NCI-H460 (cell line): ENCODE measurements around the gene SLC43A1. TPM values are rescaled to one million over a fixed set of nuclear protein-coding genes. Genes with fewer than 3 reads are reported as not detected.

ENCODE experiments used
- DNase-seq: peaks from one replicate; pipeline ENCODE4 v3.0.0-alpha.2; 2016; ENCODE audit warnings: low read depth; ENCODE audit errors: extremely low read depth
- total RNA-seq: library from RNA; depleted of rRNA; stranded (reverse); fragments of >200 nt; shearing (Covaris generic); gene quantifications from 2 replicates; pipeline ENCODE4 v1.2.3, GENCODE V29; 2014

The SLC43A1 gene
- total RNA-seq, 1 experiment from 2014 or later = 5.1 TPM

DNA sequence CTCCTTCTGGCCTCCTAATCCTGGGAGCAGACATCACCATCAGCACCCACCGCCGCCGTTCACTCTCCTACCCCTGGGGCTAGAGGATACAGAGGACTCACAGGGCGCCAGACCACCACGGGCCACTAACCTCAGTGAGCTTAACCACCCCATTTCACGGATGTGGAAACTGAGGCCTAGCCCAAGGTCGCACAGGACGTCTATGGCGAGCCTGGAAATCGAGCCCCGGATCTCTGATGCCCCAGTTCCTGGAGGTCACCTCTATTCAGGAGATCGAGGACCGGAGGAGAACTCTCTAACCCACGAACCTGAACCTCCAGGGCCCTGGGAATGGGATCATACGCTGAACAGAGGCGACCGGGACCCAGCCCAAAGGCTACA is 14.7 kb upstream of the SLC43A1 start:
- no peak for DNase-seq

DNA sequence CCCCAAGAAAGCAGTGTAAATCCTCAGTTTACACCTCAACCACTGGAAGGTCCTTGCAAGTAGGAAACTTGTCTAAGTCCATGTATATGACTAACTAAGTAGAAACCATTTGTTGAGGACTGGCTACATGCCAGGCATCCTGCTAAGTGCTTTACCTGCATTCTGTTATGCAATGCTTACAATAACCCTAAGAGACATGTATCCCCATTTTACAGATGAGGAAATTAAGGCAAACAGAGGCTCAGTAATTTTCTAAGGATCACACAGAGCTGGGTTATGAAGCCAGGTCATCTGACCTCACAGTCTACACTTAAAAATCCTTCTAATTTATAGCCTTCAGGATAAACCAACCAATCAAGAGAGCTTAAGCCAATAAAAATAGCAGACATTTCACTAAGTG is 13.5 kb upstream of the SLC43A1 start:
- DNase-seq = no peak

DNA sequence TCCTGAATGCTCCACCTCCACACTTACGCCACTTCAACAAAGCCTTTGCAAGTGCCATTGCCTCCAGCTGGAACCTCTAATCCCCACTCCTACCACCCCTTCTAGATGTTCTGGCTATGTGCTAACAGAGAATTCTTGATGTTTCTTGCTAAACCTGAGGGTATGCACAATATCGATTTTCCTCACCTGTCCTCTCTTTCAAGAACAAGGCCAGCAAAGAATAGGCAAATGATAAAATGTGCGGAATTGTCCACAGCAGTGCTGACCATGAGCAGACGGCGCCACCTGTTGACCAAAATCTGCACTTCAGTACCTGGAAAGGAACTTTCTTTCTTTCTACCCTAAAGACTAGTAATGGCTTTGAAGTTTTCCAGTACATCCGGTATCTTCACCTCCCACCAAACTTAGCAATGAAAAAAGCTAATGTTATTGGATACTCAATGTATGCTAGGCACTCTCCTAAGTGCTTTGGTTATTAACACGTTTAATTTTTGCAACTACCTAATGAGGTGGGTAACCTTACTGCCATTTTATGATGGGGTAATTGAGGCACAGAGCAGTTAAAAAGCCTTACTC is 11.6 kb upstream of the SLC43A1 start:
- peak; percentile 47 for DNase-seq

DNA sequence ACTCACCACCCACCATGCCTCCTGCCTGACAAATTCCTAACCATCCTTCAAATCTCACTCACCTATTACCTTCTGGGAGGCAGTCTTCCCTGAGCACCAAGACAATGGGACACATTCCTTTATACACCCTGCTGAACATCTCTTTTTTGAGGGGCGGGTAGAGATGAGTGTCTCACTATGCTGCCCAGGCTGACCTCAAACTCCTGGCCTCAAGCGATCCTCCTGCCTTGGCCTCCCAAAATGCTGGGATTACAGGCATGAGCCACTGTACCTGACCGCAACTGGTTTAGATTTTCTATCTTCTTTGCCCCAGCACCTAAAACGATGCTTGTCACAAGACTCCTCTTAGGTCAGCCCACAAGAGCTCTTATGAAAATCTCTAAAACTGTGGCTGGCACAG is 7.9 kb upstream of the SLC43A1 start:
- DNase-seq = no peak

DNA sequence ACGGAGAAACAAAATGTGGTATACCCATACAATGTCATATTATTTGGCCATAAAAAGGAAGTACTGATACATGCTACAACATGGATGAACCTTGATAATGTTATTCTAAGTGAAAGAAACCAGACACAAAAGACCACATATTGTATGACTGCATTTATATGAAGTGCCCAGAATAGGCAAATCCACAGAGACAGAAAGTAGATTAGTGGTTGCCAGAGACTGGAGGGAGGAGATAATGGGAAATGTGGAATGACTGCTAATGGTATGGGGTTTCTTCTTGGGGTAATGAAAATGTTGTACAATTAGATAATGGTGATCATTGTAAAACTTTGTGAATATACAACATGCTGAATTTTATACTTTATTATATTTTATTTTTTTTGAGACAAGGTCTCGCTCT is 5.6 kb upstream of the SLC43A1 start:
- DNase-seq = no peak

DNA sequence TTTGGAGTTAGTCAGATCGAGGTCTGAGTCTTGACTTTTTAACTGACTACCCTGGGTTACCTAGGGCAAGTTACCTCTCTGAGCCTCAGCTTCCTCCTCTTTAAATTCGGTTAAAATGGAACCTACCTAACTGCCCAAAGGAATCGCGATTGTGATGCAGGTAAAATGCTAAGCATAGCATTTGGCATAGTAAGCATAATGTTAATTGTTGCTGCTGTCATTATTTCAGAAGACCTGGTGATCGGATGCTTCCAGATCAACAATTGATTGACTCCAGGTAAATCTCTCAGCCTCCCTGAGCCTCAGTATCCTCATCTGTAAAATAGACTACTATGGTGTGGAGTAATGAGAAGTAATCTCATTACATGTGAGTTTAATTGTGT is 550 bp upstream of the SLC43A1 start:
- no peak for DNase-seq

DNA sequence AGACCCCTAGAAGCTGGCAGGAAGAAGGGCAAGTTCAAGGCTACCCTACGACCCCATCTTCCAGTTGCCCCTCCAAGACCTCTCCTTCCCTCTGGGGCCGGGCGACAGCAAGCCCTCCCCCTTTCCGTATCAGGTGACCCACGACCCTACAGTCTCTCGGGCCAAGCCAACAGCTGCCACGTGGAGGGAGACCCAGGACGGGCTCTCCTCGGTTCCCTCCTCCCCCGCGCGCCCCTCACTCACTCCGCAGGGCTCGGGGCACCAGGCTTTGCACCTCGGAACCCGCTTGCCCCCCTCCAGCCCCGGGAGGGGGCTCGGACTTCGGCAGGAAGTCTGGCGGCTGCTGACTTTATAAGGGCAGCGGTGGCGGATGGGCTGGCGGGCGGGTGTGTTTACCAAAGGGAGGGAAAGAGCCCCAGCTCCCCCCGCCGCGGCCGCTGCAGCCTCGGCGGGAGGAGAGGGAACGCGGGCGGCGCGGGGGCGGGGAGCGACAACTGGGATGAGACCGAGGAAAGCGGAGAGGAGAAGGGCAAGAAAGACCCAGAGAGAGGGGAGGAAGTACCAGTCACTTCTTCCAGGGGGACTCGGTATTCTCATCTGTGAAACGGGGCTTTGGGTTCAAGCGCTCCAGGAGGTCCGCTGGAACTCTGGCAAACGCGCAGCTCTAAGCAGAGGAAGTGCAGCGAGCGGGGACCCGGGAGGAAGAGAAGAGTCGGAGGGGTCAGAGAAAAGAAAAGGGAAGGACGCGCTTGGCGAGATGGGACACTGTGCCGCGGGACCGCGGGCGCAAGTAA is 767 bp downstream of the SLC43A1 start:
- DNase-seq = no peak

DNA sequence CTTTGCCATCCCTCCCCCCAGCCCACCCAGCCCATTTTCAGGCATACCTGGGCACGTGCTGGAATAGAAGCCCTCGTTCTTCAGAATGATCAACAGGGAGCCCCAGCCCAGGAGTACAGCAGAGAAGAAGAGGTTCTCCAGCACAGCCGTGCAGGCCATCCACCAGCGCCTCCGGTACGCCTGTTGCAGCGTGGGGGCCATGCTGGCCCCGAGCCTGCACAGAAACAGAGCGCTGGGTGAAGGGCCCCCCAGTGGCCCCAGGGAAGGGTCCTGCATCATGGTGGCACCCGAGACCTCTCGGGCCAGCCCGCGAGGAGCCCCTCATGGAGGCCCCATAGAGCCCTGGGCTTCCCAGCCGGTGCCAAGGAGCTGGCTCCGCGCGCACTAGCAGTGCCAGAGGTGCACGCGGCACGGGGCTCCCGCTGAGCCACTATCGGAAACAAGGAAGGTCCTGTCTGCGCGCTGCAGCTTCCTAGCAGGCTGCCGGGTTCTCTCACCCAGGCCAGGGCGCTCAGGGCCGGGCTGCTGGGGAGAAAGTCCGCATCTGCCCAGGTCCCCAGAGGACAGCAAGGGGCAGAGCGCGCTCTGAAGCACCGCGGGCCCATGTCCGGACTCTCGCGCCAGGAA is 1.5 kb downstream of the SLC43A1 start:
- no peak for DNase-seq

DNA sequence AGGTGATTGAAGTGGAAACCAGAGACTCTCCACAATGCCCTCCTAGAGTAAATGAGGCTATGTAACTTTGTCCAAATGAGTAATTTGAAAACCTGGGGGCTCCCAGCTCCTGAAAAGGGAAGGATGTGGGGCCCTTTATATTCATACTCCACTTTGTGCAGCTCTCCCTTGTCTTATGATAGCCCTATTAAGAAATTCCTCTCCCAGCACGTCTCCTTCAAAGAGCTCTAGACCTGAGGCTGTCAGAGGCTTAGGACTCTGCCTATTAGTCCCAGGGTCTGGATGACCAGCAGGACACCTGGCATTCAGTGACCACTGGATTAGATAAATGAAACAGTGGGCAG is 2.1 kb downstream of the SLC43A1 start:
- no peak for DNase-seq

DNA sequence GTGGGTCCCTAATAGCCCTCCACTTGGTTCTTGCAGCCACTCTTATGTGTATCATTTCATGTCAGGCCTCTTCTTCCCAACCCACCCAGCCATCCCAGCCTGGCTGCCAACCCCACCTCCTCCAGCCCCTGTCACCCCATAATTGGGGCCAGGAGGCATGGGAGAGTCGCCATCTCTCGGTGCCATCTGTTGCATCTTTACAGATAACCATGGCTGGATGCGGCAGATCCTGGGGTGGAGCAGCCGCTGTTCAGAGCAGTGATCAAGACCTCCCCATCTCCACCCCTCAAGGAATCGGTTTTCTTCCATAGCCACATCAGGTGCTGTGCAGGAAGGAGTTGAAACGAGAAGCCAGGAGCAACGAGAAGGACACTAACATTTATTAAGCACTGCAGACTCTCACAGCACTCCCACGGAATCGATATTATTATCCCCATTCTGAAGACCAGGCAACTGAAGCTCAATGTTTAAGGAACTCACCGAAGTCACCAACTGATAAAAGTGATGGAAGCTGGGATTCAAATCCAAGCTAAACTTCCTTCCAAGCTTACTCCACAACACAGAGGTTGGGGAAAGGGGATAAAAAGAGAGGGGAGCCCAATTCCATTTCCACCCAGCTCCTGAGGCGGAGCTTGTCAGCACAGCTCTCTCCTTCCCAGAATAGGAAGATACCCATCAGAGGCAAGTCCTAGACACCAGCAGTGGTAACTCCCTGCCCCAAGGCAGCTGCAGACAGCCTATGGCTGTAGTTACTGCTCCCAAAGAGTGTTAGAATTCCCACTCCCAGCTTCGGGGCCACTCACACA is 2.7 kb downstream of the SLC43A1 start:
- no peak for DNase-seq

DNA sequence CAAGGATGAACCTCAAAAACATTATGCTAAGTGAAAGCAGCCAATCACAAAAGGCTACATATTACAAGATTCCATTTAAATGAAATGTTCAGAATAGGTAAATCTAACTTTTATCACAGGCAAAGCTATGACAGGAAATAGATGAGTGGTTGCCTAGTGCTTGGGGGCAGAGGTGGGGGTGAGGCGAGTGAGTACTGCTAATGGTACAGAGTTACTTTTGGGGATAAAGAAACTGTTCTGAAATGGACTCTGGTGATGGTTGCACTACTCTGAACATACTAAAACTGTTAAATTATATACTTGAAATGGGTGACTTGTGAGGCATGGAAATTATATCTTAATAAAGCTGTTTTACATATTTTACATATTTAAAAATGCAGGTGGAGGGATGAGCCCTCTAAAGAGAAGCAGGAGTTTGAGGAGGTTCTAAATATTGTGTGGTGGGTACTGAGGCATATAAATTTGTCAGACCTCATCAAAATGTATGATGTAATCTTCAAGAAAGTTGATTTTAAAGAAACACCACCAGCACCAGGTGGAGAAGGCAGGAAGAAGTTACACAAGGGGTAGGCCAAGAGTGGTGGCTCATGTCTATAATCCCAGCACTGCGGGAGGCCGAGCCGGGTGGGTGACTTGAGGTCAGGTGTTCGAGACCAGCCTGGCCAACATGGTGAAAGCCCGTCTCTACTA is 3.6 kb downstream of the SLC43A1 start:
- DNase-seq = no peak

DNA sequence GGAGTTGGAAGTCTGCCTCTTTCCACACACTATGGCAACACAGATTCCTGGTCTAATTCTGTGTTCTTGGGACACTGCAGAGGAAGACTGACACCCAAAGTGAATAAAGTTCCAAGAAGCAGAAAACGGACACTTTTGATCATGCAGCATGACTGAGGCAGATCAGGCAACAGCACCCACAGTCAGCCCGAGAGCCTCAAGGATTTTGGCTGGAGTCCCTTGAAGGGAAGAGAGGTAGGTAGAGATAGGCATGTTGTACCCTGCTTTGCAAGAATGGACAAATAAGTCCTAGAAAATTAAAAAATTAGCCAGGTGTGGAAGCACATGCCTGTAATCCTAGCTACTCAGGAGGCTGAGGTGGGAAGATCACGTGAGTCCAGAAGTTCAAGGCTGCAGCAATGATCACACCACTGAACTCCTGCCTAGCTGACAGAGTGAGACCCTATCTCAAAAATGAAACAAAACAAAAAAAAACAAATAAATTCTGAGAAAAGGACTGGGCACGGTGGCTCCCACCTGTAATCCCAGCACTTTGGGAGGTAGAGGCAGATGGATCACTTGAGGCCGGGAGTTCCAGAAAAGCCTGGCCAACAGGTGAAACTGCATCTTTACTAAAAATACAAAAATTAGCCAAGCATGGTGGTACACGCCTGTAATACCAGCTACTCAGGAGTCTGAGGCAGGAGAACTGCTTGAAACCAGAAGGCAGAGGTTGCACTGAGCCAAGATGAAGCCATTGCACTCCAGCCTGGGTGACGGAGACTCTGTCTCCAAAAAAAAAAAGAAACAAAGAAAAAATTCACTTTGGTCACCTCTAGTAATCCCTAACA is 6.9 kb downstream of the SLC43A1 start:
- DNase-seq = no peak

DNA sequence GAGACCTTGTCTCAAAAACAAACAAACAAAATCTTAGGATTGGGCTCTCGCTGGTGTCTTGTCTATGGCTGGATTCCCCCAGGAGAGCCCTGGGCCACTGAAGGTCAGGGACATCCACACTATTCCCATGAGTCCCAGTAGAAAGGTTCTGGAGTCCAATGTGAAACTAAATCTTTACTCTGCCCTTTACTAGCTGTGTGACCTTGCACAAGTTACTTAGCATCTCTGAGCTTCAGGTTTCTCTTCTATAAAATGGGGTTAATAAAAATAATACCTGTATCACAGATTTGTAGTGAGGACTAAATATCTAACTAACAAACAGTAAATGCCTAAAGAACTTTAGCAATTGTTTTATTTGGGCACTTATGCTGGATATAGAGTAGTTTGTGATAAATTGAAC is 9.0 kb downstream of the SLC43A1 start:
- DNase-seq = no peak

DNA sequence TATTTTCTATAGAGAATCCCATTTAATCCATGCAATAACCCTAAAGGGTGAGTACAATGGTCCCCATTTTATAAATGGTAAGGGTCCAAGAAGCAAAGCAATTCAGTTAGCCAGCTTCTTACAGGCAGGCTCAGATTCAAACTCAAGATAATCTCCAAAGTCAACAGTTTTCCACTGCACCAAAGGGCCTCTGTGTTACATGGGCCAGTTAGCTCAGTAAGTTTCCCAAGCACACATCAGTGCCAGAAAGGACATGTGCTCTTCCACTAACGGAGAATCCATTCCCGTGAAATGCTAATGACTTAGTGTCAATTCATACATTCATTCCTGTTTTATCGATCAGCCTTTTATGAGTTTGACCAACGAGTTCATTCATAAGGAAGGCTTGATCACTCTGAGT is 11.0 kb downstream of the SLC43A1 start:
- no peak for DNase-seq

DNA sequence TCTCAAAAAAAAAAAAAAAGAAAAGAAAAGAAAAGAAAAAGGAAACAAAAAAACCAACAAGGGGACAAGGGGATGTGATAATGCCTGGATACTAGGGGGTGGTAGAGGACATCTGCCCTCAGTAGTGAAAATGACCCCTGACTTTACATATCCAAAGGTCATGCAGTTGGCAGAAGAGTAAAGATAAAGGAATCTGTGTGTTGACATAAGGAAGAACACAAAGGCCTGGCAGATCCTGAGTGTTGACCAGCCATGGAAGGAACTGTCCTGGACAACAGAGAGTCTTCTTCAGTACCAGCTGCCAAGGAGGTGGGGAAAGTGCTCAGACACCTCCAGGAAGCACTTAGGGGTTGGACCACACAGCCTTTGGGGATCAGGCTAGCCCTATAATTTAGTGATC is 12.6 kb downstream of the SLC43A1 start:
- DNase-seq = no peak

DNA sequence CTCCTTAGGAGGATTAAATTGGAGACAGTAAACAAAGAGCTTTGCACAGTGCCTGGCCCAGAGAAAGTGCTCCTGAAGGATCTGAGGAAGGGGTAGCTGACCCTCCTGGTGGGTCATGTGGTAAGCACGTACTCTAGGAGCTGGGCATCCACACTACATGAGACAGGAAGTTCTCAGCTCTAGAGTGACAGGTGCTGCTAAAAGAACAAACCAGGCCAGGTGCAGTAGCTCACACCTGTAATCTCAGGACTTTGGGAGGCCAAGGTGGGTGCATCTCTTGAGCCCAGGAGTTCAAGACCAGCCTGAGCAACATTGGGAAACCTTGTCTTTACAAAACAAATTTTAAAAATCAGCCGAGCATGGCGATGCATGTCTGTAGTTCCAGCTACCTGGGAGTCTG is 13.1 kb downstream of the SLC43A1 start:
- DNase-seq = no peak

DNA sequence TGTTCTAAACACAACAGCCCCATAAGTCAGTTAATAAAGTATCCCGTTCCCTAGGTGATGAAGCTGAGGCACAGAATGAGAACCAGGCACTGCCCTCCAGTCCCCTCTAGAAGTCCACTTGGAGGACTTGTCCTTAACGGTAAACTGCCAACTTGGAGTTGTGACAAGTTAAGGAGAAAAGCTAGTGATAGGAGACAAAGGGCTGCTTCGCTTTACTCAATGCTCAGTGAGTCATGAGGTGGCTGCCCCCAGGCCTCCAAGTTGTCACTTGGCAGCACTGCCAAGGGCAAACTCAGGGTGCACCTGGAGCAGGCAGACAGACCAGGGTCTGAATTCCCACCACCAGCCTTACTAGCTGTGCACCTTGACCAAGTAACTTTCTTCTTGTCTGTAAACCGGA is 13.5 kb downstream of the SLC43A1 start:
- DNase-seq = no peak

DNA sequence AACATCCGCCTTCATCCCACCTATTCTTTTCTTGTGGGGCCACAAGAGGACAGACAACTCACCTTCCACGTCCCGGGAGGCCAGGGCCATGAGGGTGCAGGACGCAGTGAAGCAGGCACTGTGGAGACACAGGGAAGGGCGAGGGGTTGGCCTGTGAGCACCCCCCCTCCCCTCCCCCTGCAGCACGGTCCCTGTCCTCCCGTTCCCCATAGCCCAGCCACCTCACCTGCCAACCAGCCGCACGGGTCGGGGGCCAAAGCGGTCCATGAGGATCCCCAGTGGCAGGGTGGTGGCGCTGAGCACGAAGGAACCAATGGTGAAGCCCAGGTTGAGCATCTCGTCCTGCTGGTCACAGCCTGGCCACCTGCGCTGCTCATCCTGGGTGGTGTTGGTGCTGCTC is 14.6 kb downstream of the SLC43A1 start:
- no peak for DNase-seq

DNA sequence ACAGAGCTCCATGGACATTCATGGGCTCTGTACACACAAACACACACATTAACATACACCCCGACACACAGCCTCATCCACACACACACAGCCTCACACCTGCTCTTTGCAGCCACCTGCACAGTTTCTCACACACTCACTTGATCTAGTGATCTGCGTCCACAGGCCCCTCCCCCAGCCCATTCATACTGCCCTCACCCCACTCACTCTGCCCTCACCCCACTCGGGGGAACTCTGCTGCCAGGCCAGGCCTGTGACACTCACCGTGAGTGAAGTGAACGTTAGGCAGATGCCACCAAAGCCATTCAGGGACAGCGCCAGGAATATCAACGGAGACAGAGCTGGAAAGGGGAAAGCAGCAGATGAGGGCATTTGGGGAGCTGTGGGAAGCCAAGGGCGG is 15.0 kb downstream of the SLC43A1 start:
- DNase-seq = no peak

DNA sequence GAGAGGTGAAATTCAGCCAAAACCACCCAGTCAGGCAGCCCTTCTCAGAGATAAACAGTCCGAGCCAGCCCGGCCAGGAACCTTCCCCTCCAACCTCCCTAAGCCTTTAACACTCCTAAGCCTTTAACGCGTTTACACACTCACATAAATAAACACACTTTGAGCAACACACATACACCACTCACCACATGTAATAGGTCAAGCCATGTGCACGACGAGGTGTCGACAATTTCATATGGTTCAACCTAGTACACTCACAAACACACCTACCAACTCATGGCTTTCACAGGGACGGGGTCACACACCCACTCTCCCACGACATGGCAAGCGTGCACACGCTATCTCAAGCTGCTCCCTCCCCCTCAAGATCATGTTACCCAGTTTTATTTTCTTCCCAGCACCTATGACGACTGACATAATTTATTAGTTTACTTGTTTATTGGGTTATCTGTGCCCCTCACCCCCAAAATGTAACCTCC is 15.5 kb downstream of the SLC43A1 start:
- DNase-seq = no peak
